HG03558 (cell line): Measurements from ENCODE around the gene ATP6V1B1.

Experiments
- ATAC-seq: cut with Tn5 transposase; IDR thresholded peaks from one replicate; pipeline ENCODE4 v1.9.1; 2021; ENCODE audit warnings: moderate number of reproducible peaks; ENCODE audit not compliant: unreplicated experiment; ENCODE audit errors: extremely low read depth

Gene ATP6V1B1

GRCh38 chr2:70962885-70963878, 27.5 kb downstream of the ATP6V1B1 start:
- ATAC-seq: no peak

GRCh38 chr2:70964133-70964532, 28.4 kb downstream of the ATP6V1B1 start:
- ATAC-seq: no peak

GRCh38 chr2:70964596-70965386, 29.1 kb downstream of the ATP6V1B1 start:
- ATAC-seq: no peak

GRCh38 chr2:70965506-70965905, 29.8 kb downstream of the ATP6V1B1 start:
- ATAC-seq: no peak

- ATAC-seq: no peak
These were observed 31.0 kb downstream of the ATP6V1B1 start for GRCh38 chr2:70966681-70967080.

GRCh38 chr2:70967189-70967588, 31.5 kb downstream of the ATP6V1B1 start:
- ATAC-seq: no peak

GRCh38 chr2:70974592-70974991, 38.9 kb downstream of the ATP6V1B1 start:
- ATAC-seq: no peak

GRCh38 chr2:70975237-70975636, 39.5 kb downstream of the ATP6V1B1 start:
- ATAC-seq: no peak

- no peak for ATAC-seq
These were observed 42.0 kb downstream of the ATP6V1B1 start for GRCh38 chr2:70977605-70978205.

- ATAC-seq: no peak
These were observed 42.9 kb downstream of the ATP6V1B1 start, which contains the start of gene ANKRD53 for GRCh38 chr2:70978341-70979179. TSS of gene ANKRD53 (plus strand) at chr2:70978630. CDS start at chr2:70978646, 16 bp downstream.

GRCh38 chr2:70979180-70979488, 43.4 kb downstream of the ATP6V1B1 start:
- no peak for ATAC-seq

GRCh38 chr2:70979626-70980025, 43.9 kb downstream of the ATP6V1B1 start:
- ATAC-seq: no peak

- no peak for ATAC-seq
These were observed 45.7 kb downstream of the ATP6V1B1 start for GRCh38 chr2:70981421-70981820.

GRCh38 chr2:70981866-70982810, 46.4 kb downstream of the ATP6V1B1 start:
- ATAC-seq: no peak

GRCh38 chr2:70982971-70983370, 47.3 kb downstream of the ATP6V1B1 start:
- no peak for ATAC-seq

- ATAC-seq: no peak
These were observed 48.0 kb downstream of the ATP6V1B1 start for GRCh38 chr2:70983506-70984227.

- no peak for ATAC-seq
These were observed 48.5 kb downstream of the ATP6V1B1 start for GRCh38 chr2:70984228-70984575.

- peak; percentile 88 for ATAC-seq
These were observed 49.0 kb downstream of the ATP6V1B1 start for GRCh38 chr2:70984576-70985282.
